MM.1S (cell line): Measurements from ENCODE around the gene KLHL1.

ENCODE experiments used
- DNase-seq: peaks from one replicate; pipeline ENCODE4 v3.0.0-alpha.2; 2015
- H2AFZ ChIP-seq: fragments of 300-600 bp; sonication (generic); 2 replicates; pipeline ENCODE4 v1.6.0; 2016; ENCODE audit warnings: antibody characterized with exemption, low read length
- H3F3A ChIP-seq: fragments of 300-600 bp; sonication (generic); 2 replicates; pipeline ENCODE4 v1.6.1; 2016; ENCODE audit warnings: mild to moderate bottlenecking, antibody characterized with exemption, low read length, moderate library complexity, mixed read lengths; ENCODE audit not compliant: insufficient read depth
- H3K27ac ChIP-seq: fragments of 300-600 bp; sonication (generic); 2 replicates; pipeline ENCODE4 v1.5.1; 2016; ENCODE audit warnings: mild to moderate bottlenecking, low read length
- H3K27me3 ChIP-seq: fragments of 300-600 bp; sonication (generic); replicated peaks from 2 replicates; pipeline ENCODE4 v1.6.0; 2016; ENCODE audit warnings: low read length; ENCODE audit not compliant: insufficient read depth
- H3K36me3 ChIP-seq: fragments of 300-600 bp; sonication (generic); replicated peaks from 2 replicates; pipeline ENCODE4 v1.6.1; 2016; ENCODE audit warnings: mild to moderate bottlenecking, low read length, mixed read lengths; ENCODE audit not compliant: insufficient read depth
- H3K4me1 ChIP-seq: fragments of 300-600 bp; sonication (generic); 2 replicates; pipeline ENCODE4 v1.6.1; 2016; ENCODE audit warnings: low read length, mixed read lengths
- H3K4me2 ChIP-seq: fragments of 300-600 bp; sonication (generic); 2 replicates; pipeline ENCODE4 v1.6.0; 2016; ENCODE audit warnings: low read depth, low read length
- H3K4me3 ChIP-seq: fragments of 300-600 bp; sonication (generic); 2 replicates; pipeline ENCODE4 v1.5.1; 2016; ENCODE audit warnings: low read length, mixed read lengths
- H3K79me2 ChIP-seq: fragments of 300-600 bp; sonication (generic); 2 replicates; pipeline ENCODE4 v1.6.1; 2016; ENCODE audit warnings: mixed run types, low read length, mixed read lengths
- H3K9ac ChIP-seq: fragments of 300-600 bp; sonication (generic); 2 replicates; pipeline ENCODE4 v1.6.1; 2016; ENCODE audit warnings: low read length, mixed read lengths
- H3K9me2 ChIP-seq: fragments of 300-600 bp; sonication (generic); replicated peaks from 2 replicates; pipeline ENCODE4 v1.6.1; 2016; ENCODE audit warnings: mild to moderate bottlenecking, low read length, mixed read lengths; ENCODE audit not compliant: insufficient read depth
- H3K9me3 ChIP-seq: fragments of 300-600 bp; sonication (generic); replicated peaks from 2 replicates; pipeline ENCODE4 v1.6.1; 2016; ENCODE audit warnings: mild to moderate bottlenecking, low read length, mixed read lengths; ENCODE audit not compliant: insufficient read depth
- H4K20me1 ChIP-seq: fragments of 300-600 bp; sonication (generic); 2 replicates; pipeline ENCODE4 v1.6.1; 2016; ENCODE audit warnings: mild to moderate bottlenecking, low read length, moderate library complexity, mixed read lengths; ENCODE audit not compliant: insufficient read depth
- CTCF ChIP-seq: fragments of 300-600 bp; sonication (generic); IDR thresholded peaks from 2 replicates; pipeline ENCODE4 v1.5.1; 2016; ENCODE audit warnings: antibody characterized with exemption, low read length, mixed read lengths
- EZH2 ChIP-seq: fragments of 300-600 bp; sonication (generic); optimal IDR thresholded peaks from 2 replicates; pipeline ENCODE3; 2017; ENCODE audit warnings: low read depth, mild to moderate bottlenecking, antibody characterized with exemption, low read length, mixed read lengths
- EZH2phosphoT487 ChIP-seq: fragments of 300-600 bp; sonication (generic); IDR thresholded peaks from 2 replicates; pipeline ENCODE4 v1.6.1; 2018; ENCODE audit warnings: antibody characterized with exemption, low read length

The KLHL1 gene

GRCh38 chr13:70043685-70044084 is 64.6 kb downstream of the KLHL1 start:
- Histone ChIP-seq H3K4me3 (no peak overlapping the region), H3K9ac (no peak overlapping the region), H3F3A (no peaks in the 10 kb centered on the region), H3K4me1 (no peaks in the 10 kb centered on the region), H3K27me3 (no peaks in the 10 kb centered on the region), H3K79me2 (no peaks in the 10 kb centered on the region), H4K20me1 (no peaks in the 10 kb centered on the region), H3K4me2 (no peak overlapping the region), H3K9me2 (no peaks in the 10 kb centered on the region), H3K36me3 (no peaks in the 10 kb centered on the region), H2AFZ (no peak overlapping the region), H3K9me3 (no peaks in the 10 kb centered on the region), H3K27ac (no peak overlapping the region)
- no peak for DNase-seq
- TF ChIP-seq CTCF (no peak), EZH2 (no peak), EZH2phosphoT487 (no peak)

GRCh38 chr13:70042193-70042592 is 66.1 kb downstream of the KLHL1 start:
- H2AFZ ChIP-seq: no peak overlapping the region
- H3F3A ChIP-seq: no peaks in the 10 kb centered on the region
- no peaks in the 10 kb centered on the region for H4K20me1 ChIP-seq
- no peak overlapping the region for H3K9ac ChIP-seq
- TF ChIP-seq EZH2phosphoT487: no peak
- TF ChIP-seq CTCF: no peak
- no peak for TF ChIP-seq EZH2
- no peaks in the 10 kb centered on the region for H3K4me1 ChIP-seq
- no peak for DNase-seq
- H3K27me3 ChIP-seq: no peaks in the 10 kb centered on the region
- no peaks in the 10 kb centered on the region for H3K79me2 ChIP-seq
- no peak overlapping the region for H3K27ac ChIP-seq
- H3K9me3 ChIP-seq: no peaks in the 10 kb centered on the region
- no peak overlapping the region for H3K4me2 ChIP-seq
- no peak overlapping the region for H3K4me3 ChIP-seq
- no peaks in the 10 kb centered on the region for H3K9me2 ChIP-seq
- H3K36me3 ChIP-seq: no peaks in the 10 kb centered on the region

GRCh38 chr13:70034286-70034685 is 74.0 kb downstream of the KLHL1 start:
- Histone ChIP-seq H2AFZ (no peak overlapping the region), H3K9ac (no peak overlapping the region), H3F3A (no peaks in the 10 kb centered on the region), H3K4me3 (no peak overlapping the region), H3K4me2 (no peak overlapping the region), H3K9me2 (no peaks in the 10 kb centered on the region), H3K9me3 (no peaks in the 10 kb centered on the region), H3K79me2 (no peaks in the 10 kb centered on the region), H3K27me3 (no peaks in the 10 kb centered on the region), H3K36me3 (no peaks in the 10 kb centered on the region), H3K4me1 (no peaks in the 10 kb centered on the region), H4K20me1 (no peaks in the 10 kb centered on the region), H3K27ac (no peak overlapping the region)
- DNase-seq: no peak
- TF ChIP-seq CTCF: no peak
- TF ChIP-seq EZH2: no peak
- TF ChIP-seq EZH2phosphoT487: no peak
